Hepatocyte (in vitro differentiated cells): ENCODE results near the gene PHAF1. TPM values are rescaled to one million over a fixed set of nuclear protein-coding genes. Genes with fewer than 3 reads are reported as not detected.
"Not testable (repeated sequence)": the region's sequence is repeated elsewhere in the genome, so short reads cannot be mapped to it uniquely, and the experiment has no call there.

ENCODE experiments used
- DNase-seq: peaks from one replicate; pipeline ENCODE4 v3.0.0-alpha.2; 2016; ENCODE audit warnings: low spot score
- H2AFZ ChIP-seq: fragments of 200-600 bp; sonication (generic); 2 replicates; pipeline ENCODE4 v1.6.0; 2016; ENCODE audit warnings: antibody characterized with exemption, mild to moderate bottlenecking
- H3K27ac ChIP-seq: fragments of 200-600 bp; sonication (generic); 2 replicates; pipeline ENCODE4 v1.5.1; 2016; ENCODE audit warnings: mild to moderate bottlenecking
- H3K27me3 ChIP-seq: fragments of 200-600 bp; sonication (generic); 2 replicates; pipeline ENCODE4 v1.6.1; 2016
- H3K36me3 ChIP-seq: fragments of 200-600 bp; sonication (generic); replicated peaks from 2 replicates; pipeline ENCODE4 v1.5.1; 2016; ENCODE audit warnings: low read depth; ENCODE audit not compliant: insufficient read depth
- H3K4me1 ChIP-seq: fragments of 200-600 bp; sonication (generic); 2 replicates; pipeline ENCODE4 v1.5.1; 2016; ENCODE audit warnings: mild to moderate bottlenecking, moderate library complexity; ENCODE audit not compliant: insufficient read depth
- H3K4me2 ChIP-seq: fragments of 200-600 bp; sonication (generic); 2 replicates; pipeline ENCODE4 v1.6.0; 2016
- H3K4me3 ChIP-seq: fragments of 200-600 bp; sonication (generic); 2 replicates; pipeline ENCODE4 v1.5.1; 2016; ENCODE audit warnings: mild to moderate bottlenecking
- H3K79me2 ChIP-seq: fragments of 200-600 bp; sonication (generic); 2 replicates; pipeline ENCODE4 v1.6.0; 2017; ENCODE audit warnings: mild to moderate bottlenecking
- H3K9me2 ChIP-seq: fragments of 200-600 bp; sonication (generic); replicated peaks from 2 replicates; pipeline ENCODE4 v1.6.0; 2017; ENCODE audit warnings: mild to moderate bottlenecking; ENCODE audit not compliant: insufficient read depth
- H3K9me3 ChIP-seq: fragments of 200-600 bp; sonication (generic); 2 replicates; pipeline ENCODE4 v1.5.1; 2016; ENCODE audit warnings: low read depth, mild to moderate bottlenecking
- H4K20me1 ChIP-seq: fragments of 200-600 bp; sonication (generic); 2 replicates; pipeline ENCODE4 v1.6.0; 2016; ENCODE audit warnings: mild to moderate bottlenecking; ENCODE audit not compliant: insufficient read depth, poor library complexity, severe bottlenecking
- EZH2 ChIP-seq: fragments of 200-600 bp; sonication (generic); IDR thresholded peaks from 2 replicates; pipeline ENCODE4 v1.6.1; 2016; ENCODE audit warnings: antibody characterized with exemption, mild to moderate bottlenecking, borderline replicate concordance
- EZH2phosphoT487 ChIP-seq: fragments of 200-600 bp; sonication (generic); IDR thresholded peaks from one replicate; pipeline ENCODE4 v1.6.1; 2018; ENCODE audit warnings: antibody characterized with exemption, mild to moderate bottlenecking, low read depth, moderate library complexity; ENCODE audit not compliant: unreplicated experiment, severe bottlenecking
- WGBS: methylation state at CpG from one replicate; pipeline ENCODE4 v1.1.6; 2016; ENCODE audit warnings: low lambda C conversion rate; ENCODE audit errors: missing lambda C conversion rate; 5-methylcytosine and 5-hydroxymethylcytosine counted together
- polyA plus RNA-seq: library from polyadenylated mRNA; unstranded; fragments of >200 nt; fragmentation: Nextera tagmentation; extraction: Ambion mirVana; gene quantifications from 2 replicates; pipeline ENCODE4 v1.2.1, GENCODE V29; 2016
- total RNA-seq: library from RNA; depleted of rRNA; stranded (reverse); fragments of >200 nt; gene quantifications from 2 replicates; pipeline ENCODE4 v1.2.3, GENCODE V29; 2014
- TF ChIP-seq, protein P1 (sequence below): fragments of 200-600 bp; sonication (generic); IDR thresholded peaks from 2 replicates; pipeline ENCODE4 v1.5.1; 2016; ENCODE audit warnings: antibody characterized with exemption, mild to moderate bottlenecking; ENCODE audit not compliant: poor library complexity

Gene PHAF1
- total and polyA plus RNA-seq, 2 experiments from 2014 or later = 18.7 to 20.2 TPM

DNA sequence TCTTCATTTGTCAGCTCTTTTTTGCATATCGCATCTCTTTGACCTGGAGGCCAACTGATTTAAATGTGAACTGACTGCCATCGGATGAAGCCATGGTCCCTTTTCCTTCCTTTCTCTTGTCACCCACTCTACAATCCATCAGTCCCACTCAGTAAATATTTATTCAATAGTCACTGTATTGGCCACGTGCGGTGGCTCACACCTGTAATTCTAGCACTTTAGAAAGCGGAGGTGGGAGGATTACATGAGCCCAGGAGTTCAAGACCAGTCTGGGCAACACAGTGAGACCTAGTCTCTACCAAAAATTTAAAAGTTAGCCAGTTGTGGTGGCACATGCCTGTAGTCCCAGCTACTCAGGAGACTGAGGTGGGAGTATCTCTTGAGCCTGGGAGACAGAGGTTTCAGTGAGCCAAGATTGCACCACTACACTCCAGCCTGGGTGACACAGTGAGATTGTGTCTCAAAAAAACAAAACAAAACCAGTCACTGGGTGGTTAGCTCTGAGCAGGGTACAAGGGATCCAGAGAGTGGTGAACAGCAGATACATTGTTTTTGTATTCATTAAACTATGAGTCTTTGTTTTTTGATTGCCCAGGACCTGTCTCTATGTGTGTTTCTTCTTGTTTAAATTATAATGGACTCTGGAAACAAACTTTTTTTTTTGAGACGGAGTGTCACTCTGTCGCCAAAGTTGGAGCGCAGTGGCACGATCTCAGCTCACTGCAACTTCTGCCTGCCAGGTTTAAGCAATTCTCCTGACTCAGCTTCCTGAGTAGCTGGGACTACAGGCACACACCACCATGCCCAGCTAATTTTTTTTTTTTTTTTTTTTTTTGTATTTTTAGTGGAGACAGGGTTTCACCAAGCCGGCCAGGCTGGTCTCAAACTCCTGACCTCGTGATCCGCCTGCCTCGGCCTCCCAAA is 6.9 kb downstream of the PHAF1 start:
- peaks cover 9% of the 10 kb centered on the region for H3K4me1 ChIP-seq
- 92% methylated on average over 13 of the region's 13 CpGs for WGBS
- H3K27me3 ChIP-seq = no peaks in the 10 kb centered on the region
- no peak for TF ChIP-seq EZH2
- TF ChIP-seq EZH2phosphoT487 = no peak
- TF ChIP-seq, protein P1, sequence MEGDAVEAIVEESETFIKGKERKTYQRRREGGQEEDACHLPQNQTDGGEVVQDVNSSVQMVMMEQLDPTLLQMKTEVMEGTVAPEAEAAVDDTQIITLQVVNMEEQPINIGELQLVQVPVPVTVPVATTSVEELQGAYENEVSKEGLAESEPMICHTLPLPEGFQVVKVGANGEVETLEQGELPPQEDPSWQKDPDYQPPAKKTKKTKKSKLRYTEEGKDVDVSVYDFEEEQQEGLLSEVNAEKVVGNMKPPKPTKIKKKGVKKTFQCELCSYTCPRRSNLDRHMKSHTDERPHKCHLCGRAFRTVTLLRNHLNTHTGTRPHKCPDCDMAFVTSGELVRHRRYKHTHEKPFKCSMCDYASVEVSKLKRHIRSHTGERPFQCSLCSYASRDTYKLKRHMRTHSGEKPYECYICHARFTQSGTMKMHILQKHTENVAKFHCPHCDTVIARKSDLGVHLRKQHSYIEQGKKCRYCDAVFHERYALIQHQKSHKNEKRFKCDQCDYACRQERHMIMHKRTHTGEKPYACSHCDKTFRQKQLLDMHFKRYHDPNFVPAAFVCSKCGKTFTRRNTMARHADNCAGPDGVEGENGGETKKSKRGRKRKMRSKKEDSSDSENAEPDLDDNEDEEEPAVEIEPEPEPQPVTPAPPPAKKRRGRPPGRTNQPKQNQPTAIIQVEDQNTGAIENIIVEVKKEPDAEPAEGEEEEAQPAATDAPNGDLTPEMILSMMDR = no peak
- H2AFZ ChIP-seq = no peak overlapping the region
- DNase-seq = no peak
- peaks cover 61% of the 10 kb centered on the region for H3K79me2 ChIP-seq
- H3K9me3 ChIP-seq = no peaks in the 10 kb centered on the region
- no peak overlapping the region for H3K27ac ChIP-seq
- no peak overlapping the region for H3K4me3 ChIP-seq
- peaks cover 8% of the 10 kb centered on the region for H4K20me1 ChIP-seq
- no peaks in the 10 kb centered on the region for H3K9me2 ChIP-seq
- no peak overlapping the region for H3K4me2 ChIP-seq
- no peaks in the 10 kb centered on the region for H3K36me3 ChIP-seq

DNA sequence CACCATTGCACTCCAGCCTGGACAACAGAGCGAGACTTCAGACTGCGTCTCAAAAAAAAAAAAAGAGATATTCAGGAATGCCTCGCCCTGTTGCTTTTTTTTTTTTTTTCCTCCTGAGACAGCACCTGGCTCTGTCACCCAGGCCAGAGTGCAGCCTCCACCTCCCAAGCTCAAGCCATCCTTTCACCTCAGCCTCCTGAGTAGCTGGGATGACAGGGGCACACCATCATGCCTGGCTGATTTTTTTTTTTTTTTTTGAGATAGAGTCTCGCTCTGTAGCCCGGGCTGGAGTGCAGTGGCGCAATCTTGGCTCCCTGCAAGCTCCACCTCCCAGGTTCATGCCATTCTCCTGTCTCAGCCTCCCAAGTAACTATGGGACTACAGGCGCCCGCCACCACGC is 8.0 kb downstream of the PHAF1 start:
- no peak overlapping the region for H3K4me2 ChIP-seq
- no peak overlapping the region for H3K4me3 ChIP-seq
- H3K27ac ChIP-seq = no peak overlapping the region
- H3K79me2 ChIP-seq = peaks cover 51% of the 10 kb centered on the region
- H3K9me3 ChIP-seq = no peaks in the 10 kb centered on the region
- TF ChIP-seq EZH2 = no peak
- no peak for TF ChIP-seq EZH2phosphoT487
- TF ChIP-seq, protein P1 = no peak
- WGBS = 98% methylated on average over 9 of the region's 9 CpGs
- H2AFZ ChIP-seq = no peak overlapping the region
- no peaks in the 10 kb centered on the region for H3K27me3 ChIP-seq
- H3K9me2 ChIP-seq = no peaks in the 10 kb centered on the region
- H3K36me3 ChIP-seq = no peaks in the 10 kb centered on the region
- DNase-seq = no peak
- peaks cover 8% of the 10 kb centered on the region for H4K20me1 ChIP-seq
- H3K4me1 ChIP-seq = peaks cover 6% of the 10 kb centered on the region

DNA sequence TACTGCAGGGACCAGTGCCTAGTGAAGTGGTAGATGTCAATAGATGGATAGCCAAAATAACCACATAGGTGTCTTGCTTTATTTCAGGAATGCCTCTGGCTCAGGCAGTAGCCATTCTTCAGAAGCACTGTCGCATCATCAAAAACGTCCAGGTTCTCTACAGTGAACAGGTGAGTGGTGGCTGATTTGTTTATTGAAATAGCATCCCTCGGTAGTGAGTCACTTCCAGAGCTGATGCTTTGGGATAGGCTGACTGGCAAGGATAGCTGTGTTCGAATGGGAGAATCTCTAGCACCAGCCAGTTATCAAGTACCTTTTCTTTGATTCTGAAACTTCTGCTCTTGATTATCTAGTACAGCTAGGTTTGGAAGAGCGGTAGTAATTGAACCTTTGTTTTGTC is 10.3 kb downstream of the PHAF1 start:
- Histone ChIP-seq H3K4me2 (no peak overlapping the region), H3K36me3 (no peaks in the 10 kb centered on the region), H3K27me3 (no peaks in the 10 kb centered on the region), H3K27ac (no peak overlapping the region), H3K9me2 (no peaks in the 10 kb centered on the region), H2AFZ (no peak overlapping the region), H3K4me3 (no peak overlapping the region), H3K4me1 (no peaks in the 10 kb centered on the region), H4K20me1 (peaks cover 8% of the 10 kb centered on the region), H3K79me2 (peaks cover 28% of the 10 kb centered on the region), H3K9me3 (no peaks in the 10 kb centered on the region)
- no peak for DNase-seq
- TF ChIP-seq, protein P1 = no peak
- TF ChIP-seq EZH2phosphoT487 (no peak), EZH2 (no peak)
- WGBS = 86% methylated on average over 5 of the region's 5 CpGs

DNA sequence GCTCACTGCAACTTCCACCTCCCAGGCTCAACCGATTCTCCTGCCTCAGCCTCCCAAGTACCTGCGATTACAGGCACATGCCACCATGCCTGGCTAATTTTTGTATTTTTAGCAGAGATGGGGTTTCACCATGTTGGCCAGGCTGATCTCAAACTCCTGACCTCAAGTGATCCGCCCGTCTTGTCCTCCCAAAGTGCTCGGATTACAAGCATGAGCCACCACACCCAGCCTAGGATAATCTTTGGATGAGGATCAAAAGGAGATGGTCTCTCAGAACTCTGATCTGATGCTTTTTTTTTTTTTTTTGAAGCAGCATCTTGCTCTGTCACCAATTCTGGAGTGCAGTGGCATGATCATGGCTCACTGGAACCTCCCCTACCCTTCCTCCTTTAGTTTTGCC is 13.1 kb downstream of the PHAF1 start:
- H3K4me3 ChIP-seq, H3K27ac ChIP-seq, H3K4me2 ChIP-seq, H3K9me3 ChIP-seq, H3K36me3 ChIP-seq, H3K4me1 ChIP-seq, DNase-seq, H3K27me3 ChIP-seq, H3K9me2 ChIP-seq, H3K79me2 ChIP-seq, H4K20me1 ChIP-seq, H2AFZ ChIP-seq: not testable (repeated sequence)
- WGBS = 95% methylated on average over 5 of the region's 5 CpGs
